Fibroblast of mammary gland (primary cell): ENCODE measurements around the gene ZNF541.

Experiments
- DNase-seq: peaks from one replicate; pipeline ENCODE4 v3.0.0-alpha.2; 2010; ENCODE audit warnings: low read depth
- H3K4me3 ChIP-seq: 2 replicates; pipeline ENCODE4 v1.5.1; 2011; ENCODE audit warnings: low read depth, mild to moderate bottlenecking, low read length, moderate library complexity; ENCODE audit not compliant: control insufficient read depth
- CTCF ChIP-seq: conservative IDR thresholded peaks from 2 replicates; pipeline ENCODE4 v1.5.1; 2011; ENCODE audit warnings: low read depth, low read length, inconsistent platforms; ENCODE audit not compliant: control insufficient read depth, insufficient read depth

Gene ZNF541

GRCh38 chr19:47544075-47544474 is 28.9 kb downstream of the ZNF541 start:
- TF ChIP-seq CTCF, result no peak
- no peak overlapping the region for H3K4me3 ChIP-seq
- DNase-seq, result no peak

GRCh38 chr19:47542030-47542475 is 30.9 kb downstream of the ZNF541 start:
- no peak overlapping the region for H3K4me3 ChIP-seq
- DNase-seq, result peak; percentile 42
- TF ChIP-seq CTCF, result no peak

GRCh38 chr19:47541518-47541917 is 31.4 kb downstream of the ZNF541 start:
- H3K4me3 ChIP-seq, result no peak overlapping the region
- DNase-seq, result no peak
- TF ChIP-seq CTCF, result no peak

- peak; percentile 47 for TF ChIP-seq CTCF
- DNase-seq, result peak; percentile 57
- no peak overlapping the region for H3K4me3 ChIP-seq
Measured at GRCh38 chr19:47540748-47541147, 32.2 kb downstream of the ZNF541 start.

- DNase-seq, result no peak
- TF ChIP-seq CTCF, result no peak
- no peak overlapping the region for H3K4me3 ChIP-seq
Measured at GRCh38 chr19:47539747-47540311, 33.1 kb downstream of the ZNF541 start.

GRCh38 chr19:47538812-47539211 is 34.1 kb downstream of the ZNF541 start:
- no peak for DNase-seq
- no peak overlapping the region for H3K4me3 ChIP-seq
- TF ChIP-seq CTCF, result no peak

GRCh38 chr19:47537493-47537892 is 35.5 kb downstream of the ZNF541 start:
- no peak for DNase-seq
- no peak overlapping the region for H3K4me3 ChIP-seq
- no peak for TF ChIP-seq CTCF
